IMR-90 (cell line): ENCODE results near the gene IGF1R. TPM values are rescaled to one million over a fixed set of nuclear protein-coding genes. Genes with fewer than 3 reads are reported as not detected.

Experiments
- ATAC-seq: fragments of 200-7000 bp; cut with Tn5 transposase; 2 replicates; pipeline ENCODE4 v1.9.1; 2020; ENCODE audit warnings: low read depth, mild to moderate bottlenecking, moderate library complexity
- BruUV-seq: library from RNA; stranded (reverse); fragments of 400-500 nt; replicated peaks from 2 replicates; lab custom pipeline; 2021; lab: Mats Ljungman, UMichigan
- CTCF ChIA-PET: fragments of 300-600 bp; formaldehyde crosslinking; extraction: SDS; loops from one replicate; lab custom pipeline; 2021; ENCODE audit warnings: antibody characterized with exemption; lab: Yijun Ruan, JAX
- POLR2A ChIA-PET: fragments of 300-600 bp; sonication (Branson Sonifier 250); formaldehyde crosslinking; loops from one replicate; lab custom pipeline; 2022; ENCODE audit warnings: antibody characterized with exemption; ENCODE audit not compliant: unreplicated experiment; lab: Charles Lee
- DNase-seq: peaks from one replicate; pipeline ENCODE4 v3.0.0; 2013
- H2AFZ ChIP-seq: replicated peaks from 2 replicates; pipeline ENCODE3; 2013; ENCODE audit warnings: low read length, mild to moderate bottlenecking; ENCODE audit not compliant: poor library complexity
- H2AK5ac ChIP-seq: 2 replicates; pipeline ENCODE4 v1.6.1; 2013; ENCODE audit warnings: low read depth, low read length, inconsistent platforms
- H2AK9ac ChIP-seq: replicated peaks from 2 replicates; pipeline ENCODE3; 2013; ENCODE audit warnings: mild to moderate bottlenecking, low read depth, low read length, moderate library complexity; ENCODE audit not compliant: poor library complexity
- H2BK120ac ChIP-seq: 2 replicates; pipeline ENCODE4 v1.6.1; 2013; ENCODE audit warnings: low read depth, low read length, inconsistent platforms
- H2BK15ac ChIP-seq: 3 replicates; pipeline ENCODE4 v1.6.1; 2013; ENCODE audit warnings: low read depth, low read length, inconsistent platforms
- H2BK20ac ChIP-seq: 2 replicates; pipeline ENCODE4 v1.6.1; 2013; ENCODE audit warnings: low read depth, mild to moderate bottlenecking, inconsistent platforms, low read length, moderate library complexity
- H2BK5ac ChIP-seq: 2 replicates; pipeline ENCODE4 v1.6.1; 2013; ENCODE audit warnings: mild to moderate bottlenecking, low read depth, low read length, inconsistent platforms; ENCODE audit not compliant: poor library complexity, severe bottlenecking
- H3K14ac ChIP-seq: replicated peaks from 2 replicates; pipeline ENCODE4 v1.6.1; 2013; ENCODE audit warnings: low read depth, low read length, inconsistent platforms
- H3K18ac ChIP-seq: 2 replicates; pipeline ENCODE4 v1.6.1; 2013; ENCODE audit warnings: low read depth, low read length, control low read depth
- H3K23ac ChIP-seq: 2 replicates; pipeline ENCODE4 v1.6.1; 2013; ENCODE audit warnings: low read depth, low read length, inconsistent platforms
- H3K27ac ChIP-seq: 2 replicates; pipeline ENCODE4 v1.5.1; 2013; ENCODE audit warnings: mild to moderate bottlenecking, control low read depth, low read length; ENCODE audit not compliant: insufficient read depth
- H3K27me3 ChIP-seq: 2 replicates; pipeline ENCODE4 v1.6.1; 2013; ENCODE audit warnings: low read length; ENCODE audit not compliant: control insufficient read depth, insufficient read depth
- H3K36me3 ChIP-seq: 2 replicates; pipeline ENCODE4 v1.6.1; 2013; ENCODE audit warnings: low read length, mixed read lengths; ENCODE audit not compliant: control insufficient read depth, insufficient read depth
- H3K4ac ChIP-seq: 2 replicates; pipeline ENCODE4 v1.6.1; 2013; ENCODE audit warnings: low read depth, low read length, inconsistent platforms
- H3K4me1 ChIP-seq: 2 replicates; pipeline ENCODE4 v1.6.1; 2013; ENCODE audit warnings: low read length, mixed read lengths; ENCODE audit not compliant: control insufficient read depth, insufficient read depth
- H3K4me2 ChIP-seq: 2 replicates; pipeline ENCODE4 v1.6.1; 2013; ENCODE audit warnings: low read depth, mild to moderate bottlenecking, control low read depth, low read length, moderate library complexity
- H3K4me3 ChIP-seq: 2 replicates; pipeline ENCODE4 v1.5.1; 2013; ENCODE audit warnings: low read depth, mild to moderate bottlenecking, control low read depth, low read length, moderate library complexity; ENCODE audit not compliant: insufficient read depth
- H3K56ac ChIP-seq: 2 replicates; pipeline ENCODE4 v1.6.1; 2013; ENCODE audit warnings: low read length, inconsistent platforms; ENCODE audit not compliant: insufficient read depth; ENCODE audit errors: extremely low read depth
- H3K79me1 ChIP-seq, 2 experiments: 2 replicates each; pipeline ENCODE4 v1.6.1; 2013; ENCODE audit warnings: low read length in 2 of 2, inconsistent platforms in 1 of 2, low read depth in 1 of 2
- H3K9ac ChIP-seq: 2 replicates; pipeline ENCODE4 v1.6.1; 2013; ENCODE audit warnings: low read depth, low read length, control low read depth
- H3K9me1 ChIP-seq: 2 replicates; pipeline ENCODE4 v1.6.1; 2013; ENCODE audit warnings: low read length, inconsistent platforms; ENCODE audit not compliant: insufficient read depth
- H3K9me3 ChIP-seq: 2 replicates; pipeline ENCODE4 v1.6.1; 2013; ENCODE audit warnings: low read length; ENCODE audit not compliant: control insufficient read depth, insufficient read depth
- H4K20me1 ChIP-seq: 2 replicates; pipeline ENCODE4 v1.6.1; 2013; ENCODE audit warnings: low read length, inconsistent platforms; ENCODE audit not compliant: insufficient read depth
- H4K5ac ChIP-seq: 2 replicates; pipeline ENCODE4 v1.6.1; 2013; ENCODE audit warnings: mild to moderate bottlenecking, low read depth, low read length, control low read depth
- H4K8ac ChIP-seq, 2 experiments: 2 replicates each; pipeline ENCODE4 v1.6.1; 2013; ENCODE audit warnings: low read depth in 2 of 2, low read length in 2 of 2, control low read depth in 1 of 2, inconsistent platforms in 1 of 2
- H4K91ac ChIP-seq: 2 replicates; pipeline ENCODE4 v1.6.1; 2013; ENCODE audit warnings: low read depth, low read length, inconsistent platforms; ENCODE audit not compliant: insufficient read depth
- CHD1 ChIP-seq: IDR thresholded peaks from 2 replicates; pipeline ENCODE4 v1.6.1; 2012; ENCODE audit warnings: low read depth, low read length, improper control_type of control experiment
- FOS ChIP-seq: fragments of 150-350 bp; IDR thresholded peaks from 2 replicates; pipeline ENCODE4 v1.6.1; 2016; ENCODE audit warnings: low read depth, low read length
- MAZ ChIP-seq: IDR thresholded peaks from 2 replicates; pipeline ENCODE4 v1.6.1; 2012; ENCODE audit warnings: low read depth, mild to moderate bottlenecking, low read length, improper control_type of control experiment, moderate library complexity, borderline replicate concordance
- POLR2A ChIP-seq: IDR thresholded peaks from 2 replicates; pipeline ENCODE4 v1.6.1; 2012; ENCODE audit warnings: mild to moderate bottlenecking, low read depth, low read length
- RFX5 ChIP-seq: IDR thresholded peaks from 2 replicates; pipeline ENCODE4 v1.8.0; 2012; ENCODE audit warnings: low read depth, mild to moderate bottlenecking, low read length, moderate library complexity
- WGBS, 2 experiments: methylation state at CpG; one replicate each; pipeline versions ENCODE4 v1.1.5 to v1.1.7; 2013; ENCODE audit warnings: missing lambda C conversion rate in 2 of 2; ENCODE audit not compliant: insufficient read length in 1 of 2; ENCODE audit errors: extremely low coverage in 2 of 2; 5-methylcytosine and 5-hydroxymethylcytosine counted together
- dilution Hi-C: fragments of 300-500 bp; cut with HindIII; formaldehyde crosslinking; loops from one replicate; pipeline ENCODE4 v1.14.3; 2018; ENCODE audit warnings: low sequenced_read_pairs; ENCODE audit not compliant: unreplicated experiment
- in situ Hi-C: fragments of 300-500 bp; cut with MboI; formaldehyde crosslinking; loops from 3 replicates; pipeline ENCODE4 v1.14.3; 2019; ENCODE audit warnings: low sequenced_read_pairs, inconsistent platforms, mixed read lengths
- intact Hi-C: fragments of 100-400 bp; cut with micrococcal nuclease; formaldehyde crosslinking; loops from 2 replicates; pipeline ENCODE4 v1.10.0; 2022
- polyA plus RNA-seq, 3 experiments: library from polyadenylated mRNA; depleted of rRNA; stranded (reverse); fragments of >200 nt; gene quantifications; 2 replicates each; pipeline ENCODE4 v1.2.3, GENCODE V29; 2012; ENCODE audit warnings: low replicate concordance in 1 of 3
- total RNA-seq: library from RNA; depleted of rRNA; stranded (reverse); fragments of >200 nt; gene quantifications from 2 replicates; pipeline ENCODE4 v1.2.3, GENCODE V29; 2012

IGF1R gene
- total and polyA plus RNA-seq, 2 of the 4 experiments (the other 2 are of a cell fraction): 24.0 to 24.9 TPM

DNA sequence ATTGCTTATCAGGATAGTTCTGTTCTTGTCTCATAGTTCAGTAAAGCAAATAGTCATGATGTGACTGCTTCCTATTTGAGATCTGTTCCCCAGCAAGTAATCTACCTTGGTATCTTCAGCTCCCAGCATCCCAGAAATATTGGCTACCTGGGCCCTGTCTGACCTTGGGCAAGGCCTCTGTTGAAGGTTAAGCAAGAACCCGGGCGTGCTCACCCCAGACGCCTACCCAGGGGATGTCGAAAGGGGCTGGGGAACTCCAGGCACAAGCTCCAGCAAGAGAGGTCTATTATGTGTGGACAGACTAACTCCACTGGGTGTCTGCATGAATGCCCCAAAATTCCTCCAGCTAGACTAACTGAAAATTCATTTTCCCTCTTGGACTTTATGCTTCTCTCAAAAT lies 37.3 kb upstream of the IGF1R start:
- Histone ChIP-seq H3K27ac (no peak overlapping the region), H3K4me2 (no peak overlapping the region), H3K27me3 (peaks cover 20% of the 10 kb centered on the region; the same call in 1 of the 2 replicates), H2BK5ac (no peak overlapping the region), H3K18ac (no peak overlapping the region), H3K56ac (no peak overlapping the region), H2AK5ac (no peak overlapping the region), H3K9me1 (peaks cover 5% of the 10 kb centered on the region; the same call in 1 of the 2 replicates), H3K79me1 (no peaks in the 10 kb centered on the region), H4K91ac (no peak overlapping the region), H4K5ac (no peak overlapping the region), H2BK20ac (no peak overlapping the region), H3K9ac (no peak overlapping the region), H3K14ac (no peak overlapping the region), H3K36me3 (no peaks in the 10 kb centered on the region), H2BK15ac (no peak overlapping the region), H3K4me3 (no peak overlapping the region), H2AK9ac (no peak overlapping the region), H4K20me1 (no peaks in the 10 kb centered on the region), H3K23ac (no peak overlapping the region), H3K9me3 (no peaks in the 10 kb centered on the region), H3K4ac (no peak overlapping the region), H2BK120ac (no peak overlapping the region), H2AFZ (no peak overlapping the region), H4K8ac (no peak overlapping the region), H3K4me1 (peaks cover 2% of the 10 kb centered on the region; the same call in 1 of the 2 replicates)
- ChIA-PET CTCF (no interaction called here), POLR2A (no interaction called here)
- intact Hi-C loops (no loop called here), in situ Hi-C loops (no loop called here), dilution Hi-C loops (no loop called here)
- ATAC-seq: no peak
- BruUV-seq: no TSS peak
- WGBS, 2 experiments: no CpG with 5 or more reads among the region's 4 CpGs
- DNase-seq: no peak
- no peak for TF ChIP-seq FOS
- no peak for TF ChIP-seq CHD1
- no peak for TF ChIP-seq RFX5
- TF ChIP-seq MAZ: no peak
- TF ChIP-seq POLR2A: no peak
